ENCODE results near the gene SRRM5.

- TF ChIP-seq CTCF (IDR thresholded peaks at IDR 0.05 in 2 of 3, conservative IDR thresholded peaks at IDR 0.05 in 1 of 3; ENCODE audit: borderline replicate concordance in 1 of 3, insufficient read depth in 1 of 3, low read depth in 2 of 3, low read length in 2 of 3): no peak
- no peak for TF ChIP-seq TCF7L2 (IDR thresholded peaks at IDR 0.05; ENCODE audit: borderline replicate concordance, extremely low read depth, insufficient read depth, insufficient read length)
- no peak for TF ChIP-seq EZH2 (IDR thresholded peaks at IDR 0.05)
- TF ChIP-seq POLR2A (IDR thresholded peaks at IDR 0.05; ENCODE audit: borderline replicate concordance, extremely low read depth, insufficient read depth, insufficient read length): no peak
- TF ChIP-seq POLR2AphosphoS5 (IDR thresholded peaks at IDR 0.05; ENCODE audit: low read depth, low read length): no peak
- no peak for TF ChIP-seq RAD21 (IDR thresholded peaks at IDR 0.05; ENCODE audit: low read depth)
- TF ChIP-seq YY1 (IDR thresholded peaks at IDR 0.05; ENCODE audit: extremely low read depth, insufficient replicate concordance, low read depth, low read length): no peak
- TF ChIP-seq EZH2phosphoT487 (IDR thresholded peaks at IDR 0.05; ENCODE audit: borderline replicate concordance): no peak
- TF ChIP-seq MAX (IDR thresholded peaks at IDR 0.05): no peak
- no peak for TF ChIP-seq REST (IDR thresholded peaks at IDR 0.05; ENCODE audit: low read depth)
- no peak for TF ChIP-seq ZNF274 (IDR thresholded peaks at IDR 0.05; ENCODE audit: low read depth, low read length)
Measured at GRCh38 chr19:43616954-43617353, 5.1 kb downstream of the SRRM5 start.

Data from HCT116 (cell line).